Astrocyte (in vitro differentiated cells and primary cell): ENCODE measurements around the gene ZNF79. TPM values are rescaled to one million over a fixed set of nuclear protein-coding genes. Genes with fewer than 3 reads are reported as not detected.
"Not testable (repeated sequence)": the region's sequence is repeated elsewhere in the genome, so short reads cannot be mapped to it uniquely, and the experiment has no call there.

ENCODE experiments used
- DNase-seq: peaks from one replicate; pipeline ENCODE4 v3.0.0-alpha.2; 2010; ENCODE audit warnings: low read depth
- FAIRE-seq: peaks from 2 replicates; lab custom pipeline; 2011; peaks lifted over from hg19 to GRCh38; lab: Jason Lieb, UNC
- H2AFZ ChIP-seq: 2 replicates; pipeline ENCODE4 v1.6.0; 2012; ENCODE audit warnings: low read depth, low read length, inconsistent platforms
- H3K27ac ChIP-seq: 2 replicates; pipeline ENCODE4 v1.5.1; 2011; ENCODE audit warnings: low read depth, low read length, inconsistent platforms
- H3K27me3 ChIP-seq: 2 replicates; pipeline ENCODE4 v1.6.0; 2011; ENCODE audit warnings: low read length, inconsistent platforms; ENCODE audit not compliant: insufficient read depth
- H3K36me3 ChIP-seq: 2 replicates; pipeline ENCODE4 v1.5.1; 2011; ENCODE audit warnings: low read length, inconsistent platforms; ENCODE audit not compliant: insufficient read depth
- H3K4me1 ChIP-seq: 2 replicates; pipeline ENCODE4 v1.5.1; 2011; ENCODE audit warnings: low read length, inconsistent platforms; ENCODE audit not compliant: insufficient read depth
- H3K4me2 ChIP-seq: 2 replicates; pipeline ENCODE4 v1.6.0; 2012; ENCODE audit warnings: low read length, inconsistent platforms
- H3K4me3 ChIP-seq: 2 replicates; pipeline ENCODE4 v1.5.1; 2011; ENCODE audit warnings: low read depth, mild to moderate bottlenecking, low read length, inconsistent platforms; ENCODE audit not compliant: insufficient read depth
- H3K79me2 ChIP-seq: 2 replicates; pipeline ENCODE4 v1.6.0; 2012; ENCODE audit warnings: mild to moderate bottlenecking, low read length, inconsistent platforms; ENCODE audit not compliant: insufficient read depth
- H3K9ac ChIP-seq: 2 replicates; pipeline ENCODE4 v1.6.0; 2012; ENCODE audit warnings: mild to moderate bottlenecking, low read length, inconsistent platforms
- H3K9me3 ChIP-seq: 2 replicates; pipeline ENCODE4 v1.5.1; 2012; ENCODE audit warnings: low read depth, mild to moderate bottlenecking, low read length, inconsistent platforms; ENCODE audit not compliant: insufficient read depth
- H4K20me1 ChIP-seq: 2 replicates; pipeline ENCODE4 v1.6.0; 2012; ENCODE audit warnings: low read length, inconsistent platforms; ENCODE audit not compliant: insufficient read depth
- H3K27ac Mint-ChIP-seq: one replicate; pipeline ENCODE4 v1.8.0; 2021; ENCODE audit warnings: mild to moderate bottlenecking, mixed read lengths; ENCODE audit not compliant: unreplicated experiment
- H3K27me3 Mint-ChIP-seq: one replicate; pipeline ENCODE4 v1.8.0; 2021; ENCODE audit warnings: low read depth, mixed read lengths; ENCODE audit not compliant: unreplicated experiment
- H3K36me3 Mint-ChIP-seq: one replicate; pipeline ENCODE4 v1.8.0; 2021; ENCODE audit warnings: low read depth, mixed read lengths; ENCODE audit not compliant: unreplicated experiment
- H3K4me1 Mint-ChIP-seq: one replicate; pipeline ENCODE4 v1.8.0; 2021; ENCODE audit warnings: low read depth, mixed read lengths; ENCODE audit not compliant: unreplicated experiment
- H3K4me3 Mint-ChIP-seq: one replicate; pipeline ENCODE4 v1.8.0; 2021; ENCODE audit warnings: mild to moderate bottlenecking, moderate library complexity, mixed read lengths; ENCODE audit not compliant: unreplicated experiment
- H3K9me3 Mint-ChIP-seq: one replicate; pipeline ENCODE4 v1.8.0; 2021; ENCODE audit warnings: mild to moderate bottlenecking, mixed read lengths; ENCODE audit not compliant: unreplicated experiment
- CTCF ChIP-seq: IDR thresholded peaks from 2 replicates; pipeline ENCODE4 v1.5.1; 2011; ENCODE audit warnings: low read depth, mild to moderate bottlenecking, inconsistent platforms, low read length, moderate library complexity; ENCODE audit not compliant: insufficient read depth
- EZH2 ChIP-seq: IDR thresholded peaks from 2 replicates; pipeline ENCODE4 v1.6.1; 2012; ENCODE audit warnings: mild to moderate bottlenecking, low read length, inconsistent platforms; ENCODE audit not compliant: insufficient read depth
- total RNA-seq: library from RNA; stranded (reverse); gene quantifications from 2 replicates; pipeline ENCODE4 v1.2.1, GENCODE V29; 2021

The ZNF79 gene
- total RNA-seq, 1 donor from 2014 or later = 11.5 TPM

DNA sequence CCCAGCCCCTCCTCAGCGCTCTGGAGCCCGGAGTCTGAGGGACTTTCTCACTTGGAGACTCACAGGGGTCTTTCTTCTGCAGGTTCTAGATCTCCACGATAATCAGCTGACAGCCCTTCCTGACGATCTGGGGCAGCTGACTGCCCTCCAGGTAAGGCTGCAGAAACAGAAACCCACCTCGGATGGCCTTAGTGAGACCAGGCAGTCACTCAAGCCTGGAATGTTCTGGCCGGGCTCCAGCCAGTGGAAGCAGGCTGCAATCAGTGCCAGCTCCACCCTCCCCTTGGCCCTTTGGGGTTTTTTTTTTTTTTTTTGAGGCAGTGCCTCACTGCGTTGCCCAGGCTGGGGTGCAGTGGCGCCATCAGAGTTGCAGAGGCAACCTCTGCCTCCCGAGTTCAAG, 34.7 kb downstream of the ZNF79 start:
- H3K9ac ChIP-seq = no peak overlapping the region
- H3K27ac Mint-ChIP-seq = no peak overlapping the region
- no peaks in the 10 kb centered on the region for H3K79me2 ChIP-seq
- H3K4me3 Mint-ChIP-seq = no peak overlapping the region
- no peak for TF ChIP-seq CTCF
- no peak for TF ChIP-seq EZH2
- FAIRE-seq (no peak), DNase-seq (no peak)
- H3K4me1 Mint-ChIP-seq = no peaks in the 10 kb centered on the region
- H3K27ac ChIP-seq = no peak overlapping the region
- H3K9me3 ChIP-seq = no peaks in the 10 kb centered on the region
- H3K27me3 ChIP-seq = no peaks in the 10 kb centered on the region
- no peaks in the 10 kb centered on the region for H3K9me3 Mint-ChIP-seq
- peaks cover 5% of the 10 kb centered on the region for H3K4me1 ChIP-seq
- H3K4me3 ChIP-seq = no peak overlapping the region
- H3K36me3 ChIP-seq = peaks cover 4% of the 10 kb centered on the region
- H3K4me2 ChIP-seq = no peak overlapping the region
- no peak overlapping the region for H2AFZ ChIP-seq
- H3K27me3 Mint-ChIP-seq = no peaks in the 10 kb centered on the region
- peaks cover 28% of the 10 kb centered on the region for H3K36me3 Mint-ChIP-seq
- H4K20me1 ChIP-seq = no peaks in the 10 kb centered on the region

GRCh38 chr9:127463382-127463781, 39.2 kb downstream of the ZNF79 start:
- TF ChIP-seq EZH2 = no peak
- TF ChIP-seq CTCF = no peak
- H3K79me2 ChIP-seq = no peaks in the 10 kb centered on the region
- no peaks in the 10 kb centered on the region for H3K9me3 ChIP-seq
- H3K27ac Mint-ChIP-seq = no peak overlapping the region
- H3K4me3 ChIP-seq = no peak overlapping the region
- peak overlapping the region; percentile 0 for H3K4me2 ChIP-seq
- no peaks in the 10 kb centered on the region for H4K20me1 ChIP-seq
- no peaks in the 10 kb centered on the region for H3K9me3 Mint-ChIP-seq
- H3K4me3 Mint-ChIP-seq = no peak overlapping the region
- H3K4me1 Mint-ChIP-seq = no peaks in the 10 kb centered on the region
- H3K27ac ChIP-seq = no peak overlapping the region
- no peak overlapping the region for H3K9ac ChIP-seq
- no peak overlapping the region for H2AFZ ChIP-seq
- no peaks in the 10 kb centered on the region for H3K36me3 ChIP-seq
- H3K27me3 Mint-ChIP-seq = no peaks in the 10 kb centered on the region
- peaks cover 7% of the 10 kb centered on the region for H3K4me1 ChIP-seq
- H3K27me3 ChIP-seq = no peaks in the 10 kb centered on the region
- no peak for FAIRE-seq
- no peak for DNase-seq
- peaks cover 26% of the 10 kb centered on the region for H3K36me3 Mint-ChIP-seq

- Mint-ChIP-seq H3K4me1 (no peaks in the 10 kb centered on the region), H3K4me3 (no peak overlapping the region), H3K9me3 (no peaks in the 10 kb centered on the region), H3K27me3 (no peaks in the 10 kb centered on the region), H3K27ac (no peak overlapping the region), H3K36me3 (peaks cover 27% of the 10 kb centered on the region)
- H3K4me2 ChIP-seq = peak overlapping the region; percentile 0
- H3K9ac ChIP-seq = no peak overlapping the region
- H3K4me1 ChIP-seq = peaks cover 7% of the 10 kb centered on the region
- H3K27me3 ChIP-seq = no peaks in the 10 kb centered on the region
- no peaks in the 10 kb centered on the region for H3K36me3 ChIP-seq
- no peak for TF ChIP-seq EZH2
- TF ChIP-seq CTCF = no peak
- DNase-seq (peak; percentile 71), FAIRE-seq (no peak)
- no peak overlapping the region for H3K4me3 ChIP-seq
- no peaks in the 10 kb centered on the region for H3K9me3 ChIP-seq
- H4K20me1 ChIP-seq = no peaks in the 10 kb centered on the region
- no peak overlapping the region for H3K27ac ChIP-seq
- no peaks in the 10 kb centered on the region for H3K79me2 ChIP-seq
- no peak overlapping the region for H2AFZ ChIP-seq
Observed at GRCh38 chr9:127463911-127464310, 39.7 kb downstream of the ZNF79 start.

DNA sequence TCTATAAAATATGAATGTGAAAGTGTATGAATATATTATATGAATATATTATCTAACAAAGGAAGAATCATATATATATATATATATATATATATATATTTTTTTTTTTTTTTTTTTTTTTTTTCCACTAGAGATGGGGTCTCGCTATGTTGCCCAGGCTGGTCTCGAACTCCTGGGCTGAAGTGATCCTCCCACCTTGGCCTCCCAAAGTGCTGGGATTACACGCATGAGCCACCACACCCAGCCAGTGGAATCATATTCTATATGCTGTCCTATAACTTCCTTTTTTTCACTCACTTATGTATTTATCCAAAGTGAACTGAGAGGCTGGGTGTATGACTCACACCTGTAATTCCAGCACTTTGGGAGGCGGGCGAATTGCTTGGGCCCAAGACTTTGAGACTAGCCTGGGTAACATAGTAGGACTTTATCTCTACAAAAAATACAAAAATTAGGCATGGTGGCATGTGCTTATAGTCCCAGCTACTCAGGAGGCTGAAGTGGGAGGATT, 42.3 kb downstream of the ZNF79 start:
- H3K27ac ChIP-seq, H3K4me1 Mint-ChIP-seq, H3K79me2 ChIP-seq, H4K20me1 ChIP-seq, H3K9me3 Mint-ChIP-seq, H3K4me1 ChIP-seq, FAIRE-seq, H3K4me2 ChIP-seq, H3K36me3 ChIP-seq, H3K4me3 Mint-ChIP-seq, H3K27me3 ChIP-seq, H3K9ac ChIP-seq, H2AFZ ChIP-seq, H3K27me3 Mint-ChIP-seq, H3K4me3 ChIP-seq, H3K27ac Mint-ChIP-seq, DNase-seq, H3K9me3 ChIP-seq: not testable (repeated sequence)
- H3K36me3 Mint-ChIP-seq = peaks cover 28% of the 10 kb centered on the region
